ENCODE data around the gene PMM1. TPM values are rescaled to one million over a fixed set of nuclear protein-coding genes. Genes with fewer than 3 reads are reported as not detected.
"Not testable (repeated sequence)": the region's sequence is repeated elsewhere in the genome, so short reads cannot be mapped to it uniquely, and the experiment has no call there.

Gene PMM1
- total and polyA plus RNA-seq, 8 donors = 15.2 to 131 (median 56.5) TPM

GRCh38 chr22:41573677-41574076 is 16.0 kb downstream of the PMM1 start:
- no peak for TF ChIP-seq POLR2AphosphoS5 (IDR thresholded peaks at IDR 0.05)
- no peak for TF ChIP-seq CTCF (IDR thresholded peaks at IDR 0.05)
- TF ChIP-seq EP300 (IDR thresholded peaks at IDR 0.05) = no peak
- no peak for TF ChIP-seq POLR2A (IDR thresholded peaks at IDR 0.05)
- 86 to 91% (median 89%) methylated on average over 11 of the region's 11 CpGs for WGBS, 5 donors
- no peak for DNase-seq
- H3K4me3 ChIP-seq = no peak overlapping the region
- H3K4me1 ChIP-seq = peaks cover 0 to 9% (median 7%) of the 10 kb centered on the region in 4 donors
- H3K27me3 ChIP-seq = no peaks in the 10 kb centered on the region
- peaks cover 14 to 42% (median 42%) of the 10 kb centered on the region in 4 donors for H3K36me3 ChIP-seq
- intact Hi-C loops (cut with DNase I; ENCODE audit: low total_unique reads) = no loop called here
- H3K27ac ChIP-seq = no peak overlapping the region
- H3K9me3 ChIP-seq = no peaks in the 10 kb centered on the region

DNA sequence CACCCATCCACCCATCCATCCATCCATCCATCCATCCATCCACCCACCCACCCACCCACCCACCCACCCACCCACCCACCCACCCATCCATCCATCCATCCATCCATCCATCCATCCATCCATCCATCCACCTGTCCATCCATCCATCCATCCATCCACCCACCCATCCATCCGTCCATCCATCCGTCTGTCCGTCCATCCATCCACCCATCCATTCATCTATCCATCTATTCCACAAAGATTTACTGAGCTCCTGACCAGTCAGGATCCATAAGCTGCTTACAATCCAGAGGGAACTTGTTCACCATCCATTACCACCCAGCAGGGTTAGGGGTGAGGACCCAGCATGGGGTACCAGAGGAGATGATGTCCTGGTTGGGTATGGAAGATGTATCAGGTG is 17.3 kb downstream of the PMM1 start:
- intact Hi-C loops (cut with DNase I; ENCODE audit: low total_unique reads); H3K4me3 ChIP-seq; H3K4me1 ChIP-seq; H3K27me3 ChIP-seq; H3K27ac ChIP-seq; H3K9me3 ChIP-seq; DNase-seq: not testable (repeated sequence)
- peaks cover 13 to 29% (median 28%) of the 10 kb centered on the region in 4 donors for H3K36me3 ChIP-seq
- WGBS, 5 donors = 88 to 94% (median 93%) methylated on average over 3 of the region's 3 CpGs

DNA sequence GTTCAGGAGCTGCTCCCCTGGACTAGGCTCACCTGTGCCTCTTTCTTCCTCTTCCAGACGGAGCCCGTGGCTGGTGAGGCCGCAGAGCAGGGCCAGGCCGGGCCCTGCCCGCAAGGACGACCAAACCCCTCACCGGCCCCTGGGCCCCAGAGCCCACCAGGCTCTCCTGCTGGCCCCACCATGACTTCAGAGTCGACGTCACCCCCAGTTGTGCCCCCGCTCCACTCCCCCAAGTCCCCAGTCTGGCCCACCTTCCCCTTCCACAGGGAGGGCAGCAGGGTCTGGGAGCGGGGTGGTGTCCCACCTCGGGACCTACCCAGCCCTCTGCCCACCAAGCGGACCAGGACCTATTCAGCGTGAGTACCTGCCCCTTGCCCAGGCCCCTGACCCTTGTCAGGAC is 17.9 kb downstream of the PMM1 start:
- Histone ChIP-seq H3K4me3 (no peak overlapping the region), H3K36me3 (peaks cover 13 to 23% (median 23%) of the 10 kb centered on the region in 4 donors), H3K27me3 (no peaks in the 10 kb centered on the region), H3K4me1 (peaks cover 0 to 15% (median 7%) of the 10 kb centered on the region in 4 donors), H3K27ac (no peak overlapping the region), H3K9me3 (no peaks in the 10 kb centered on the region)
- intact Hi-C loops (cut with DNase I; ENCODE audit: low total_unique reads) = no loop called here
- WGBS, 5 donors = 91 to 97% (median 95%) methylated on average over 8 to 14 of the region's 14 CpGs
- no peak for DNase-seq
- TF ChIP-seq EP300 (IDR thresholded peaks at IDR 0.05) (no peak), CTCF (IDR thresholded peaks at IDR 0.05) (no peak), POLR2A (IDR thresholded peaks at IDR 0.05) (no peak), POLR2AphosphoS5 (IDR thresholded peaks at IDR 0.05) (no peak)

- Histone ChIP-seq H3K27me3 (no peaks in the 10 kb centered on the region), H3K27ac (no peak overlapping the region)
These were observed 19.4 kb downstream of the PMM1 start for GRCh38 chr22:41570221-41570620.

More at GRCh38 chr22:41570221-41570620, 19.4 kb downstream of the PMM1 start:
- TF ChIP-seq EP300 (IDR thresholded peaks at IDR 0.05) (no peak), POLR2AphosphoS5 (IDR thresholded peaks at IDR 0.05) (no peak), CTCF (IDR thresholded peaks at IDR 0.05) (no peak), POLR2A (IDR thresholded peaks at IDR 0.05) (no peak)
- DNase-seq = no peak
- Histone ChIP-seq H3K4me1 (peaks cover 0 to 17% (median 9%) of the 10 kb centered on the region in 4 donors), H3K9me3 (no peaks in the 10 kb centered on the region), H3K4me3 (no peak overlapping the region), H3K36me3 (peaks cover 0 to 8% (median 7%) of the 10 kb centered on the region in 4 donors)
- intact Hi-C loops (cut with DNase I; ENCODE audit: low total_unique reads) = no loop called here
- 65 to 95% (median 80%) methylated on average over 2 to 3 of the region's 3 CpGs for WGBS, 5 donors

All from stomach (tissue), 9 donors.